K562 (cell line): ENCODE data around the gene PRR16. TPM values are rescaled to one million over a fixed set of nuclear protein-coding genes. Genes with fewer than 3 reads are reported as not detected.

Experiments used
- ATAC-seq: fragments of 200-7000 bp; cut with Tn5 transposase; 3 replicates; pipeline ENCODE4 v1.9.1; 2020; ENCODE audit warnings: moderate library complexity
- BruUV-seq: library from RNA; stranded (reverse); fragments of 400-500 nt; replicated peaks from 2 replicates; lab custom pipeline; 2021; lab: Mats Ljungman, UMichigan
- CTCF ChIA-PET: fragments of 300-600 bp; formaldehyde crosslinking; extraction: SDS; loops from one replicate; lab custom pipeline; 2021; ENCODE audit warnings: low intra/inter-chr PET ratio; lab: Yijun Ruan, JAX
- POLR2A ChIA-PET: fragments of 300-600, 350-650 bp; sonication (Branson Sonifier 250); formaldehyde crosslinking; extraction: SDS; loops from one replicate; lab custom pipeline; 2021; ENCODE audit warnings: antibody characterized with exemption, inconsistent platforms; lab: Yijun Ruan, JAX
- DNase-seq, 4 experiments: peaks; one replicate each; pipeline versions ENCODE4 v3.0.0 to v3.0.0-alpha.2; 2011 to 2018; ENCODE audit warnings: low spot score in 3 of 4, mixed read lengths in 3 of 4; ENCODE audit errors: extremely low read depth in 1 of 4
- FAIRE-seq: peaks from 2 replicates; lab custom pipeline; 2011; peaks lifted over from hg19 to GRCh38; lab: Jason Lieb, UNC
- H2AFZ ChIP-seq: 2 replicates; pipeline ENCODE4 v1.6.0; 2011; ENCODE audit warnings: low read depth, low read length, control low read depth, inconsistent platforms
- H3K27ac ChIP-seq: fragments of 200-600 bp; 3 replicates; pipeline ENCODE4 v1.8.0; 2011; ENCODE audit warnings: low read depth, mild to moderate bottlenecking, control low read depth, inconsistent platforms, low read length, moderate library complexity, mixed read lengths; ENCODE audit errors: extremely low read depth
- H3K27me3 ChIP-seq, 2 experiments: fragments of 300-600 bp in 1 of 2; 2 replicates in 1 of 2; 3 replicates in 1 of 2; pipeline versions ENCODE4 v1.6.0 to v1.8.0; 2011; ENCODE audit warnings: inconsistent platforms in 2 of 2, low read length in 2 of 2, mild to moderate bottlenecking in 1 of 2, mixed read lengths in 1 of 2, moderate library complexity in 1 of 2; ENCODE audit not compliant: control insufficient read depth in 2 of 2, insufficient read depth in 2 of 2
- H3K36me3 ChIP-seq: fragments of 300-600 bp; 3 replicates; pipeline ENCODE4 v1.8.0; 2011; ENCODE audit warnings: mild to moderate bottlenecking, low read length, inconsistent platforms; ENCODE audit not compliant: control insufficient read depth, insufficient read depth
- H3K4me1 ChIP-seq, 2 experiments: fragments of 200-600 bp in 1 of 2; replicated peaks in 1 of 2; 2 replicates in 1 of 2; 3 replicates in 1 of 2; pipeline versions ENCODE4 v1.5.1 to v1.8.0; 2011; ENCODE audit warnings: inconsistent platforms in 2 of 2, low read length in 2 of 2, mild to moderate bottlenecking in 1 of 2, mixed read lengths in 1 of 2, moderate library complexity in 1 of 2; ENCODE audit not compliant: control insufficient read depth in 2 of 2, insufficient read depth in 2 of 2
- H3K4me2 ChIP-seq: 2 replicates; pipeline ENCODE4 v1.6.1; 2011; ENCODE audit warnings: low read length, control low read depth, inconsistent platforms, mixed read lengths; ENCODE audit not compliant: insufficient read depth
- H3K4me3 ChIP-seq: fragments of 200-600 bp; sonication (generic), shearing (Covaris generic); 2 replicates; pipeline ENCODE4 v1.5.1; 2016; ENCODE audit warnings: control low read depth, inconsistent platforms
- H3K79me2 ChIP-seq: fragments of 200-600 bp; 3 replicates; pipeline ENCODE4 v1.8.0; 2011; ENCODE audit warnings: low read length, inconsistent platforms; ENCODE audit not compliant: control insufficient read depth, insufficient read depth
- H3K9ac ChIP-seq, 2 experiments: 2 replicates each; pipeline versions ENCODE4 v1.6.0 to v1.6.1; 2011; ENCODE audit warnings: low read depth in 2 of 2, low read length in 2 of 2, control low read depth in 1 of 2, inconsistent platforms in 1 of 2, mild to moderate bottlenecking in 1 of 2, mixed read lengths in 1 of 2; ENCODE audit not compliant: insufficient read depth in 1 of 2
- H3K9me1 ChIP-seq: one replicate; pipeline ENCODE4 v1.6.0; 2011; ENCODE audit warnings: inconsistent platforms, mild to moderate bottlenecking, low read length, moderate library complexity; ENCODE audit not compliant: control insufficient read depth, insufficient read depth
- H3K9me3 ChIP-seq: replicated peaks from 2 replicates; pipeline ENCODE4 v1.5.1; 2011; ENCODE audit warnings: low read depth, low read length, inconsistent platforms; ENCODE audit not compliant: control insufficient read depth, insufficient read depth
- H4K20me1 ChIP-seq: replicated peaks from 2 replicates; pipeline ENCODE4 v1.6.1; 2011; ENCODE audit warnings: low read length, inconsistent platforms, mixed read lengths; ENCODE audit not compliant: control insufficient read depth, insufficient read depth
- KAT2B ChIP-seq: IDR thresholded peaks from one replicate; pipeline ENCODE4 v1.6.1; 2012; ENCODE audit warnings: low read depth, mild to moderate bottlenecking, control low read depth, inconsistent platforms, low read length, moderate library complexity
- RB1 ChIP-seq: fragments of 450-650 bp; IDR thresholded peaks from 2 replicates; pipeline ENCODE4 v1.6.1; 2017; ENCODE audit warnings: low read depth, mild to moderate bottlenecking
- RNF2 ChIP-seq: sonication (generic); IDR thresholded peaks from 2 replicates; pipeline ENCODE4 v1.6.1; 2016
- ZNF561 ChIP-seq: fragments of 450-650 bp; formaldehyde crosslinking; conservative IDR thresholded peaks from 2 replicates; pipeline ENCODE4 v1.4.0; 2020; ENCODE audit warnings: mild to moderate bottlenecking, moderate library complexity
- ZSCAN29 ChIP-seq: fragments of 450-650 bp; IDR thresholded peaks from 2 replicates; pipeline ENCODE4 v1.6.1; 2017
- WGBS: fragments of 100-300 bp; shearing (Covaris generic); methylation state at CpG from one replicate; pipeline ENCODE4 v1.1.6; 2016; ENCODE audit warnings: low coverage, mixed read lengths; ENCODE audit not compliant: insufficient coverage; ENCODE audit errors: missing lambda C conversion rate; 5-methylcytosine and 5-hydroxymethylcytosine counted together
- in situ Hi-C: fragments of 300-500 bp; cut with MboI; formaldehyde crosslinking; loops from 4 replicates; pipeline ENCODE4 v1.15.0; 2018; ENCODE audit warnings: inconsistent platforms, mixed read lengths
- intact Hi-C: fragments of 100-400 bp; cut with micrococcal nuclease; formaldehyde crosslinking; loops from 2 replicates; pipeline ENCODE4 v1.14.2; 2022
- polyA plus RNA-seq, 8 experiments: library from polyadenylated mRNA; depleted of rRNA in 4 of 8; stranded (reverse) in 5 of 8; unstranded in 3 of 8; fragments of >200 nt; fragmentation: Nextera tagmentation in 2 of 8; fragmentation: Illumina TruSeq in 1 of 8; extraction: Ambion mirVana in 2 of 8; extraction: Trizol in 1 of 8; gene quantifications; 2 replicates each; pipeline versions ENCODE4 v1.2.1 to v1.2.3, GENCODE V29; 2011 to 2014; ENCODE audit warnings: inconsistent platforms in 1 of 8, missing spikeins in 1 of 8
- total RNA-seq, 7 experiments: library from RNA; depleted of rRNA in 6 of 7; stranded (reverse); fragments of >200 nt in 6 of 7; fragmentation: Illumina TruSeq in 2 of 7; extraction: Trizol in 2 of 7; gene quantifications; 2 replicates each; pipeline versions ENCODE4 v1.2.1 to v1.2.3, GENCODE V29; 2011 to 2021; ENCODE audit warnings: low replicate concordance in 1 of 7
- TF ChIP-seq, protein P1 (sequence below): fragments of 450-650 bp; IDR thresholded peaks from 2 replicates; pipeline ENCODE4 v1.6.1; 2018; ENCODE audit not compliant: partially characterized antibody
- TF ChIP-seq, protein P2 (sequence below), 2 experiments: fragments of 450-650 bp in 1 of 2; IDR thresholded peaks; 2 replicates each; pipeline ENCODE4 v1.6.1; 2011 to 2017; ENCODE audit warnings: low read depth in 2 of 2, antibody characterized with exemption in 1 of 2, borderline replicate concordance in 1 of 2, low read length in 1 of 2, mild to moderate bottlenecking in 1 of 2, mixed read lengths in 1 of 2; ENCODE audit not compliant: control insufficient read depth in 1 of 2

PRR16 gene
- total and polyA plus RNA-seq, 9 of the 15 experiments (the other 6 are each of a cell fraction or from before 2014, with no cell fraction given), result 0.61 to 10.1 (median 3.3) TPM

DNA sequence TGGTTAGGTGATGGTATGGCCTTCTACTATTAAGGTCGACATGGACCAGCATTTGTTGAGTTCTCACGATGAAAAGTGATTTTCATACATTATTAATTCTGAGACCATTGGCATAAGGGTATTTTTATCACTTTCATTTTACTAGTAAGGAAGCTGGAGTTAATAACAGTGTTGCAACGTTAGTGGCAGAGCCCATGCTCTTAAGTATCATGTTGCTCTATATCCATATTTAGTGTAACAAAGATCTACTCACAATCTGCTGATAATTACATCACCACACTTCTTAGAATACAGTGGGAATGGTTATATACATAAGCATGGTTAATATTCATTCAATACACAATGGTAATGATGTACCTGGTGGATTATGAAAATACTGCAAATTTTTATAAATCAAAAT is 81.9 kb downstream of the PRR16 start:
- Histone ChIP-seq H3K27ac (no peak overlapping the region), H3K4me1 (no peaks in the 10 kb centered on the region), H3K79me2 (no peaks in the 10 kb centered on the region), H3K9ac (no peak overlapping the region), H4K20me1 (no peaks in the 10 kb centered on the region), H3K9me1 (no peaks in the 10 kb centered on the region), H3K4me2 (no peak overlapping the region), H3K36me3 (no peaks in the 10 kb centered on the region), H3K4me3 (no peak overlapping the region), H2AFZ (no peak overlapping the region), H3K9me3 (no peaks in the 10 kb centered on the region), H3K27me3 (no peaks in the 10 kb centered on the region)
- in situ Hi-C loops (no loop called here), intact Hi-C loops (no loop called here)
- TF ChIP-seq, protein P1, sequence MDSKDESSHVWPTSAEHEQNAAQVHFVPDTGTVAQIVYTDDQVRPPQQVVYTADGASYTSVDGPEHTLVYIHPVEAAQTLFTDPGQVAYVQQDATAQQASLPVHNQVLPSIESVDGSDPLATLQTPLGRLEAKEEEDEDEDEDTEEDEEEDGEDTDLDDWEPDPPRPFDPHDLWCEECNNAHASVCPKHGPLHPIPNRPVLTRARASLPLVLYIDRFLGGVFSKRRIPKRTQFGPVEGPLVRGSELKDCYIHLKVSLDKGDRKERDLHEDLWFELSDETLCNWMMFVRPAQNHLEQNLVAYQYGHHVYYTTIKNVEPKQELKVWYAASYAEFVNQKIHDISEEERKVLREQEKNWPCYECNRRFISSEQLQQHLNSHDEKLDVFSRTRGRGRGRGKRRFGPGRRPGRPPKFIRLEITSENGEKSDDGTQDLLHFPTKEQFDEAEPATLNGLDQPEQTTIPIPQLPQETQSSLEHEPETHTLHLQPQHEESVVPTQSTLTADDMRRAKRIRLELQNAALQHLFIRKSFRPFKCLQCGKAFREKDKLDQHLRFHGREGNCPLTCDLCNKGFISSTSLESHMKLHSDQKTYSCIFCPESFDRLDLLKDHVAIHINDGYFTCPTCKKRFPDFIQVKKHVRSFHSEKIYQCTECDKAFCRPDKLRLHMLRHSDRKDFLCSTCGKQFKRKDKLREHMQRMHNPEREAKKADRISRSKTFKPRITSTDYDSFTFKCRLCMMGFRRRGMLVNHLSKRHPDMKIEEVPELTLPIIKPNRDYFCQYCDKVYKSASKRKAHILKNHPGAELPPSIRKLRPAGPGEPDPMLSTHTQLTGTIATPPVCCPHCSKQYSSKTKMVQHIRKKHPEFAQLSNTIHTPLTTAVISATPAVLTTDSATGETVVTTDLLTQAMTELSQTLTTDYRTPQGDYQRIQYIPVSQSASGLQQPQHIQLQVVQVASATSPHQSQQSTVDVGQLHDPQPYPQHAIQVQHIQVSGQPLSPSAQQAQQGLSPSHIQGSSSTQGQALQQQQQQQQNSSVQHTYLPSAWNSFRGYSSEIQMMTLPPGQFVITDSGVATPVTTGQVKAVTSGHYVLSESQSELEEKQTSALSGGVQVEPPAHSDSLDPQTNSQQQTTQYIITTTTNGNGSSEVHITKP, result no peak
- TF ChIP-seq KAT2B, result no peak
- TF ChIP-seq ZNF561 (CRISPR knock-in tag), result no peak
- no peak for TF ChIP-seq RNF2
- TF ChIP-seq, protein P2, sequence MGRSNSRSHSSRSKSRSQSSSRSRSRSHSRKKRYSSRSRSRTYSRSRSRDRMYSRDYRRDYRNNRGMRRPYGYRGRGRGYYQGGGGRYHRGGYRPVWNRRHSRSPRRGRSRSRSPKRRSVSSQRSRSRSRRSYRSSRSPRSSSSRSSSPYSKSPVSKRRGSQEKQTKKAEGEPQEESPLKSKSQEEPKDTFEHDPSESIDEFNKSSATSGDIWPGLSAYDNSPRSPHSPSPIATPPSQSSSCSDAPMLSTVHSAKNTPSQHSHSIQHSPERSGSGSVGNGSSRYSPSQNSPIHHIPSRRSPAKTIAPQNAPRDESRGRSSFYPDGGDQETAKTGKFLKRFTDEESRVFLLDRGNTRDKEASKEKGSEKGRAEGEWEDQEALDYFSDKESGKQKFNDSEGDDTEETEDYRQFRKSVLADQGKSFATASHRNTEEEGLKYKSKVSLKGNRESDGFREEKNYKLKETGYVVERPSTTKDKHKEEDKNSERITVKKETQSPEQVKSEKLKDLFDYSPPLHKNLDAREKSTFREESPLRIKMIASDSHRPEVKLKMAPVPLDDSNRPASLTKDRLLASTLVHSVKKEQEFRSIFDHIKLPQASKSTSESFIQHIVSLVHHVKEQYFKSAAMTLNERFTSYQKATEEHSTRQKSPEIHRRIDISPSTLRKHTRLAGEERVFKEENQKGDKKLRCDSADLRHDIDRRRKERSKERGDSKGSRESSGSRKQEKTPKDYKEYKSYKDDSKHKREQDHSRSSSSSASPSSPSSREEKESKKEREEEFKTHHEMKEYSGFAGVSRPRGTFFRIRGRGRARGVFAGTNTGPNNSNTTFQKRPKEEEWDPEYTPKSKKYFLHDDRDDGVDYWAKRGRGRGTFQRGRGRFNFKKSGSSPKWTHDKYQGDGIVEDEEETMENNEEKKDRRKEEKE (IDR thresholded peaks at IDR 0.05; ENCODE audit: borderline replicate concordance in 1 of 2, control insufficient read depth in 1 of 2, low read depth in 2 of 2, low read length in 1 of 2), result no peak
- no peak for TF ChIP-seq RB1
- no peak for TF ChIP-seq ZSCAN29
- ChIA-PET POLR2A (no interaction called here), CTCF (no interaction called here)
- FAIRE-seq (no peak), ATAC-seq (no peak), DNase-seq (no peak)
- 20% methylated on average over 3 of the region's 3 CpGs for WGBS
- no TSS peak for BruUV-seq
